ENCODE data around the gene APLP1.

GRCh38 chr19:35845215-35846037 is 22.9 kb upstream of the APLP1 start:
- TF ChIP-seq CTCF (IDR thresholded peaks at IDR 0.05 in 4 of 5, conservative IDR thresholded peaks at IDR 0.05 in 1 of 5) (no peak), POLR2A (IDR thresholded peaks at IDR 0.05) (no peak)

Data from gastrocnemius medialis (tissue), 4 donors.